SK-N-SH treated with all-trans-retinoic acid at 6 μM for 48 hours (cell line): ENCODE results near the gene CCDC158.
A peak's percentile ranks its signal among the peaks of the same experiment; 100 is the strongest.

Experiments
- ATAC-seq: fragments of 200-7000 bp; cut with Tn5 transposase; 3 replicates; pipeline ENCODE4 v1.9.1; 2020; ENCODE audit warnings: mild to moderate bottlenecking, moderate library complexity
- BACH2 ChIP-seq: fragments of 250-450 bp; sonication (Bioruptor Pico); IDR thresholded peaks from 2 replicates; pipeline ENCODE4 v1.9.0; 2021; ENCODE audit warnings: mild to moderate bottlenecking, borderline replicate concordance
- CREB5 ChIP-seq: fragments of 250-450 bp; sonication (Bioruptor Pico); IDR thresholded peaks from 2 replicates; pipeline ENCODE4 v1.5.1; 2020; ENCODE audit warnings: low read depth, mild to moderate bottlenecking, moderate library complexity
- CSDC2 ChIP-seq: fragments of 250-450 bp; sonication (Bioruptor Pico); IDR thresholded peaks from 2 replicates; pipeline ENCODE4 v1.5.0; 2020; ENCODE audit warnings: mild to moderate bottlenecking, moderate library complexity
- CSRNP3 ChIP-seq: fragments of 250-450 bp; sonication (Bioruptor Pico); IDR thresholded peaks from 2 replicates; pipeline ENCODE4 v1.5.1; 2021; ENCODE audit warnings: mild to moderate bottlenecking, moderate library complexity
- ESRRG ChIP-seq: fragments of 250-450 bp; sonication (Bioruptor Pico); IDR thresholded peaks from 2 replicates; pipeline ENCODE4 v1.6.1; 2021; ENCODE audit warnings: mild to moderate bottlenecking
- ISL1 ChIP-seq: fragments of 250-450 bp; sonication (Bioruptor Pico); IDR thresholded peaks from 2 replicates; pipeline ENCODE4 v2.1.2; 2022; ENCODE audit warnings: mild to moderate bottlenecking, moderate library complexity
- PATZ1 ChIP-seq: fragments of 250-450 bp; sonication (Bioruptor Pico); IDR thresholded peaks from 2 replicates; pipeline ENCODE4 v1.8.0; 2020; ENCODE audit warnings: mild to moderate bottlenecking, moderate library complexity, borderline replicate concordance
- POU6F1 ChIP-seq: fragments of 250-450 bp; sonication (Bioruptor Pico); IDR thresholded peaks from 2 replicates; pipeline ENCODE4 v1.8.0; 2021; ENCODE audit warnings: low read depth, mild to moderate bottlenecking, moderate library complexity, borderline replicate concordance
- PPARA ChIP-seq: fragments of 250-450 bp; sonication (Bioruptor Pico); IDR thresholded peaks from 2 replicates; pipeline ENCODE4 v1.5.0; 2020; ENCODE audit warnings: mild to moderate bottlenecking, borderline replicate concordance
- RARB ChIP-seq: fragments of 250-450 bp; sonication (Bioruptor Pico); IDR thresholded peaks from 2 replicates; pipeline ENCODE4 v1.8.0; 2021; ENCODE audit warnings: mild to moderate bottlenecking, moderate library complexity
- SNAI2 ChIP-seq: fragments of 250-450 bp; sonication (Bioruptor Pico); IDR thresholded peaks from 2 replicates; pipeline ENCODE4 v1.5.0; 2020; ENCODE audit warnings: mild to moderate bottlenecking, moderate library complexity
- TCF4 ChIP-seq: fragments of 250-450 bp; sonication (Bioruptor Pico); IDR thresholded peaks from 2 replicates; pipeline ENCODE4 v1.8.0; 2021; ENCODE audit warnings: mild to moderate bottlenecking, moderate library complexity, borderline replicate concordance
- TOX ChIP-seq: fragments of 250-450 bp; sonication (Bioruptor Pico); IDR thresholded peaks from 2 replicates; pipeline ENCODE4 v1.8.0; 2021; ENCODE audit warnings: mild to moderate bottlenecking, moderate library complexity, borderline replicate concordance
- TSHZ2 ChIP-seq: fragments of 250-450 bp; sonication (Bioruptor Pico); IDR thresholded peaks from 2 replicates; pipeline ENCODE4 v1.5.0; 2020; ENCODE audit warnings: mild to moderate bottlenecking, moderate library complexity
- ZC3H10 ChIP-seq: fragments of 250-450 bp; sonication (Bioruptor Pico); IDR thresholded peaks from 2 replicates; pipeline ENCODE4 v1.5.1; 2021; ENCODE audit warnings: mild to moderate bottlenecking, moderate library complexity
- ZFP3 ChIP-seq: fragments of 250-450 bp; sonication (Bioruptor Pico); IDR thresholded peaks from 2 replicates; pipeline ENCODE4 v1.5.0; 2020; ENCODE audit warnings: mild to moderate bottlenecking, moderate library complexity
- ZFP30 ChIP-seq: fragments of 450-650 bp; formaldehyde crosslinking; IDR thresholded peaks from 2 replicates; pipeline ENCODE4 v1.5.0; 2022; ENCODE audit warnings: mild to moderate bottlenecking, moderate library complexity
- ZNF70 ChIP-seq: fragments of 450-650 bp; formaldehyde crosslinking; IDR thresholded peaks from 2 replicates; pipeline ENCODE4 v1.5.0; 2020; ENCODE audit warnings: mild to moderate bottlenecking, moderate library complexity

CCDC158 gene

GRCh38 chr4:76307660-76308014 is 113.3 kb downstream of the CCDC158 start:
- TF ChIP-seq TCF4 (no peak), PPARA (no peak), ZFP30 (no peak), ESRRG (CRISPR knock-in tag) (no peak), CSDC2 (CRISPR knock-in tag) (no peak), CSRNP3 (CRISPR knock-in tag) (no peak), ZC3H10 (CRISPR knock-in tag) (no peak), TSHZ2 (CRISPR knock-in tag) (no peak), SNAI2 (no peak), ZNF70 (CRISPR knock-in tag) (no peak), PATZ1 (CRISPR knock-in tag) (no peak), CREB5 (CRISPR knock-in tag) (no peak), BACH2 (CRISPR knock-in tag) (no peak)
- no peak for ATAC-seq

GRCh38 chr4:76306882-76307659 is 113.9 kb downstream of the CCDC158 start:
- peak; percentile 79 for ATAC-seq
- TF ChIP-seq ZFP30: no peak
- TF ChIP-seq CSDC2 (CRISPR knock-in tag): no peak
- TF ChIP-seq ZFP3 (CRISPR knock-in tag): no peak
- no peak for TF ChIP-seq TOX (CRISPR knock-in tag)
- TF ChIP-seq ZNF70 (CRISPR knock-in tag): no peak
- TF ChIP-seq BACH2 (CRISPR knock-in tag): no peak
- TF ChIP-seq, all 23 proteins: peak for 0

GRCh38 chr4:76305971-76306881 is 114.7 kb downstream of the CCDC158 start, which contains the start of gene STBD1:
Gene STBD1, plus strand, starts transcription at chr4:76306733. Its CDS starts 37 bp downstream, at chr4:76306770.
- no peak for TF ChIP-seq POU6F1 (CRISPR knock-in tag)
- TF ChIP-seq ZNF70 (CRISPR knock-in tag): no peak
- no peak for TF ChIP-seq ZFP3 (CRISPR knock-in tag)
- TF ChIP-seq ZC3H10 (CRISPR knock-in tag): no peak
- TF ChIP-seq ISL1 (CRISPR knock-in tag): no peak
- no peak for TF ChIP-seq CSRNP3 (CRISPR knock-in tag)
- TF ChIP-seq CSDC2 (CRISPR knock-in tag): no peak
- TF ChIP-seq RARB (CRISPR knock-in tag): no peak
- TF ChIP-seq CREB5 (CRISPR knock-in tag): no peak
- no peak for TF ChIP-seq TCF4
- no peak for TF ChIP-seq BACH2 (CRISPR knock-in tag)
- no peak for TF ChIP-seq ZFP30
- TF ChIP-seq SNAI2: no peak
- no peak for TF ChIP-seq ESRRG (CRISPR knock-in tag)
- ATAC-seq: peak; percentile 86
